NCI-H748 (cell line): ENCODE data around the gene TNFRSF11A.

Experiments
- DNase-seq: peaks from one replicate; lab custom pipeline; 2025; ENCODE audit not compliant: unreplicated experiment; lab: John Stamatoyannopoulos, UW

Gene TNFRSF11A

GRCh38 chr18:62407660-62408059 is 82.5 kb downstream of the TNFRSF11A start:
- no peak for DNase-seq

GRCh38 chr18:62409821-62410220 is 84.7 kb downstream of the TNFRSF11A start:
- DNase-seq = no peak

- DNase-seq = no peak
Measured at GRCh38 chr18:62412231-62412979, 87.3 kb downstream of the TNFRSF11A start.

- DNase-seq = no peak
Measured at GRCh38 chr18:62413206-62413605, 88.1 kb downstream of the TNFRSF11A start.

- DNase-seq = no peak
Measured at GRCh38 chr18:62418258-62418657, 93.1 kb downstream of the TNFRSF11A start.

- no peak for DNase-seq
Measured at GRCh38 chr18:62420151-62420512, 95.0 kb downstream of the TNFRSF11A start.

GRCh38 chr18:62420513-62421209 is 95.6 kb downstream of the TNFRSF11A start:
- no peak for DNase-seq

GRCh38 chr18:62425465-62426190 is 100.5 kb downstream of the TNFRSF11A start:
- DNase-seq = peak; percentile 90

- no peak for DNase-seq
Measured at GRCh38 chr18:62426191-62426488, 101.0 kb downstream of the TNFRSF11A start.

- DNase-seq = no peak
Measured at GRCh38 chr18:62432176-62432575, 107.1 kb downstream of the TNFRSF11A start.

GRCh38 chr18:62434798-62435197 is 109.7 kb downstream of the TNFRSF11A start:
- no peak for DNase-seq

- peak; percentile 88 for DNase-seq
Measured at GRCh38 chr18:62435435-62436031, 110.4 kb downstream of the TNFRSF11A start.

- DNase-seq = no peak
Measured at GRCh38 chr18:62436636-62437234, 111.6 kb downstream of the TNFRSF11A start.

- DNase-seq = no peak
Measured at GRCh38 chr18:62437235-62438017, 112.3 kb downstream of the TNFRSF11A start.

- DNase-seq = no peak
Measured at GRCh38 chr18:62438018-62438329, 112.9 kb downstream of the TNFRSF11A start.

- no peak for DNase-seq
Measured at GRCh38 chr18:62438402-62438801, 113.3 kb downstream of the TNFRSF11A start.

- no peak for DNase-seq
Measured at GRCh38 chr18:62438866-62439265, 113.8 kb downstream of the TNFRSF11A start.
